ENCODE measurements around the gene GFI1B. TPM values are rescaled to one million over a fixed set of nuclear protein-coding genes. Genes with fewer than 3 reads are reported as not detected.

Gene GFI1B
- total RNA-seq, 4 donors from 2014 or later = not detected

DNA sequence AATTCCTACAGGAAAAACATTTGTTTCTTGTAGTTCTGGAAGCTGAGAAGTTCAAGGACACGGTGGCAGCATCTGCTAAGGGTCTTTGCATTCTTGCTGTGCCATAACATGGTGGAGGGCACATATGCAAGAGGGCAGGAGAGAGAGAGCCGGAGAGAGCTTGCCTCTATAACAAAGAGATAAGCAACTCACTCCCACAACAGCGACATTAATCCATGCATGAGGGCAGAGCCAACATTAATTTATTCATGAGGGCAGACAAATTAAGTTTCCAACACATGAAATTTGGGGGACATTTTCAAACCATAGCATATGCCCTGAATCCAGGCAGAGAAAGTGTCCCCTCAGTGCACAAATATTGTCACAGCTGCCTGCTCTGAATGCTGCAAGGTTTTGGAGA, 47.9 kb downstream of the GFI1B start:
- Histone ChIP-seq H3K27me3 (no peaks in the 10 kb centered on the region), H3K4me1 (peaks cover 0 to 28% (median 15%) of the 10 kb centered on the region in 3 donors), H3K9me3 (no peaks in the 10 kb centered on the region), H3K36me3 (no peaks in the 10 kb centered on the region), H3K4me3 (no peak overlapping the region), H3K27ac (no peak overlapping the region)
- 45 to 59% methylated on average over 3 of the region's 3 CpGs for WGBS, 2 donors (ENCODE audit: low coverage in 1 of 2)
- TF ChIP-seq, protein P1, sequence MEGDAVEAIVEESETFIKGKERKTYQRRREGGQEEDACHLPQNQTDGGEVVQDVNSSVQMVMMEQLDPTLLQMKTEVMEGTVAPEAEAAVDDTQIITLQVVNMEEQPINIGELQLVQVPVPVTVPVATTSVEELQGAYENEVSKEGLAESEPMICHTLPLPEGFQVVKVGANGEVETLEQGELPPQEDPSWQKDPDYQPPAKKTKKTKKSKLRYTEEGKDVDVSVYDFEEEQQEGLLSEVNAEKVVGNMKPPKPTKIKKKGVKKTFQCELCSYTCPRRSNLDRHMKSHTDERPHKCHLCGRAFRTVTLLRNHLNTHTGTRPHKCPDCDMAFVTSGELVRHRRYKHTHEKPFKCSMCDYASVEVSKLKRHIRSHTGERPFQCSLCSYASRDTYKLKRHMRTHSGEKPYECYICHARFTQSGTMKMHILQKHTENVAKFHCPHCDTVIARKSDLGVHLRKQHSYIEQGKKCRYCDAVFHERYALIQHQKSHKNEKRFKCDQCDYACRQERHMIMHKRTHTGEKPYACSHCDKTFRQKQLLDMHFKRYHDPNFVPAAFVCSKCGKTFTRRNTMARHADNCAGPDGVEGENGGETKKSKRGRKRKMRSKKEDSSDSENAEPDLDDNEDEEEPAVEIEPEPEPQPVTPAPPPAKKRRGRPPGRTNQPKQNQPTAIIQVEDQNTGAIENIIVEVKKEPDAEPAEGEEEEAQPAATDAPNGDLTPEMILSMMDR (IDR thresholded peaks at IDR 0.05) = no peak
- TF ChIP-seq EP300 (IDR thresholded peaks at IDR 0.05) (no peak), POLR2A (IDR thresholded peaks at IDR 0.05) (no peak), POLR2AphosphoS5 (IDR thresholded peaks at IDR 0.05) (no peak)
- no peak for ATAC-seq

DNA sequence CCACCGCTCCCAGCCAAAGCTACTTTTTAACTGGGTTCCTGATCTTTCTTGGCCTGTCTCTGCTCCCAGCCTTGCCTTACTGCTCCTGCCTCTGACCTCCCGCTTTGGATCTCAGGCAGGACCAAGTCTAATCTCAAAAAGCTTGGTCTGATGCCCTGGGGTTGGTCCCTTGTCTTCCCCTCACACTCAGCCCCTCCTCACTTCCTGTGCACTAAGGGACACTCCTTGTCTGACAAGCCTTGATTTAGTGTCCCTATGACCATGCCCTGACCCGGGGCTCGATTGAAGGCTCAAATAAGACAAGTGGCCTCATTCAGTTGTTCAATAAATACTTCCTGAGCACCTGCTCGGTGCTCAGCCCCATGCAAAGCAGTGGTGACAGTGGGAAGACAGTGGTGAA, 48.6 kb downstream of the GFI1B start:
- no peak for ATAC-seq
- no peak for TF ChIP-seq EP300 (IDR thresholded peaks at IDR 0.05)
- no peak for TF ChIP-seq POLR2A (IDR thresholded peaks at IDR 0.05)
- TF ChIP-seq, protein P1 (IDR thresholded peaks at IDR 0.05) = no peak
- no peak for TF ChIP-seq POLR2AphosphoS5 (IDR thresholded peaks at IDR 0.05)
- 32 to 80% methylated on average over 1 to 4 of the region's 5 CpGs for WGBS, 2 donors (ENCODE audit: low coverage in 1 of 2)
- Histone ChIP-seq H3K4me3 (no peak overlapping the region), H3K4me1 (peaks cover 0 to 34% (median 21%) of the 10 kb centered on the region in 3 donors), H3K27ac (no peak overlapping the region), H3K36me3 (no peaks in the 10 kb centered on the region), H3K27me3 (no peaks in the 10 kb centered on the region), H3K9me3 (no peaks in the 10 kb centered on the region)

DNA sequence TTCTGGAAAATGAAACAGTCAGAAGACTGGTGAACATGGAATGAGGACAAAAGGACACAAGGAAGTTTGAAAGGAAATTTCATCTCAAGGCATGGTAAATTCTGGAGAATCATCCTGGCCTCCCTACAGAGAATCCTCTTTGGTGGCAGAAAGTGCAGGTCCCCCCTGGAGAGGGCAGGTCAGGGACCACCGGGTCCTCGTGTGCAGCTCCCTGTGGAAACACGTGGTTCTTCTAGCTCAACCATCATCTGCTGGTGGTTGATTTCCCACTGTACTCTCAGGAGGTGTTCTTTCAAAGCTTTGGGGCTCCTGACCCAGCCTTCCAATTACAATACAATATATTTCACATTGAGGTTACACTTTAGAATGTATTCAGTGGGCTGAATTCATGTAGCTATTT, 49.7 kb downstream of the GFI1B start:
- no peak for TF ChIP-seq EP300 (IDR thresholded peaks at IDR 0.05)
- TF ChIP-seq POLR2AphosphoS5 (IDR thresholded peaks at IDR 0.05) = no peak
- TF ChIP-seq POLR2A (IDR thresholded peaks at IDR 0.05) = no peak
- TF ChIP-seq, protein P1 (IDR thresholded peaks at IDR 0.05) = no peak
- Histone ChIP-seq H3K27ac (no peak overlapping the region), H3K4me1 (peaks cover 0 to 39% (median 22%) of the 10 kb centered on the region in 3 donors), H3K36me3 (no peaks in the 10 kb centered on the region), H3K27me3 (no peaks in the 10 kb centered on the region), H3K4me3 (no peak overlapping the region), H3K9me3 (no peaks in the 10 kb centered on the region)
- no peak for ATAC-seq
- 41 to 83% methylated on average over 3 of the region's 3 CpGs for WGBS, 2 donors (ENCODE audit: low coverage in 1 of 2)

DNA sequence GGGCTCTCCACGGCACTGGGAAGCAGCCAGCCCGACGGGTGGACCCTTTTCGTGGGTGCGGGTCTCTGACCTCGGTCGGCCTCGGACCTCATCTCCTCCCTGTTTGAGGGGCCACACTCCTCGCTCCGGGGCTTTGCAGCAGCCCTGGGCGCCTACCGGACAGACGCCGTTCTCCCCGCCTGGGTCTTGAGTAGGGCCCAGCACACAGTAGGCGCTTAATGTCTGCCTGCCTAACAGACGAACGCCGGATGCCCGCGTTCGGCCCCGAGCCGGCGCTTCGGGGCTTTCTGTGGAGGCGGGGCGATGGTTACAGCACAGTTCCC, 51.5 kb downstream of the GFI1B start:
- TF ChIP-seq, protein P1 (IDR thresholded peaks at IDR 0.05) = no peak
- TF ChIP-seq POLR2A (IDR thresholded peaks at IDR 0.05) (no peak), EP300 (IDR thresholded peaks at IDR 0.05) (no peak), POLR2AphosphoS5 (IDR thresholded peaks at IDR 0.05) (no peak)
- peaks cover 0 to 49% (median 22%) of the 10 kb centered on the region in 3 donors for H3K4me1 ChIP-seq

DNA sequence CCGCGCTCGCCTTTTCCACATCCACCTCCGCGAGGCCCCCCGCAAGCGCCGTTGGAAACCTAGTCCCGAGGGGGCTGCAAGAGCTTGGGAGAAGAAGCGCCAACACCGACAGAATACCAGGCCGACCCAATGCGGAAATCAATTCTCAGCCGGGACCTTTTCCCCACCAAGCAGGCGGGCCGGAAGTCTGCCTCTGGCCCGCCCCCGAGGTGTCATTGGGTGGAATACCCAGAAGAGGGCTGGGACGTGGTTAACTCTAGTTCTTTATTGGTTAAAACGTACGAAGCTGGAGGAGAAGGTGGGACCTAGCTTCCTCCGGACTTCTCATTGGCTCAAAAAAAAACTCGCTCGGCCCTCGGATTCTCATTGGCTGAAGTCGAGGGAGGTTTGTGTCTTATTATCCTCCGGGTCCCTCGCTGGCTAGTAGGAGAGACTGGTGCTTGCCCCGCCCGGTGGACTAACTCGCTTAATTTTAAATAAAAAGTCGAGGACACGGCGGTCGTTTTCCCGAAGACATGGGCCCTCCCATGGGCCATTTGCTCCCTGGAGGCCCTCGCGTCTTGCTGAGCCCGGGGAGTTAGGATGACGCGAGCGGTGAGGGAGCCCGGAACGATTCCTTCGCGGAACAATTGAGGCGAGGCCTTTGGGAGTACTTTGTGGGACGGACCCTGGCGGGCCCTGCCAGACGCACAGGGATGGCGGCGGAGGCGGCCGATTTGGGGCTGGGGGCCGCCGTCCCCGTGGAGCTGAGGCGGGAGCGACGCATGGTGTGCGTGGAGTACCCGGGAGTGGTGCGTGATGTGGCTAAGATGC, 52.0 kb downstream of the GFI1B start, which contains the start of gene GTF3C5:
Gene GTF3C5, plus strand, starts transcription at position 681 of the 813 bp plus-strand sequence. Its CDS starts 15 bp downstream, at position 696.
- no peaks in the 10 kb centered on the region for H3K9me3 ChIP-seq
- peak; percentile 99 for ATAC-seq
- H3K4me3 ChIP-seq = peak within 1 kb of the TSS; percentile 89 to 92
- H3K27me3 ChIP-seq = no peaks in the 10 kb centered on the region
- TF ChIP-seq, protein P1 (IDR thresholded peaks at IDR 0.05) = peak in 3 of 4 experiments; percentile 14 to 34 (median 27)
- peak; percentile 78 for TF ChIP-seq POLR2AphosphoS5 (IDR thresholded peaks at IDR 0.05)
- peak; percentile 38 to 65 for TF ChIP-seq POLR2A (IDR thresholded peaks at IDR 0.05)
- no peak for TF ChIP-seq EP300 (IDR thresholded peaks at IDR 0.05)
- H3K27ac ChIP-seq = peak within 1 kb of the TSS; percentile 53 to 93 (median 88)
- peaks cover 0 to 54% (median 22%) of the 10 kb centered on the region in 3 donors for H3K4me1 ChIP-seq
- peaks cover 0 to 6% of the 10 kb centered on the region in 2 donors for H3K36me3 ChIP-seq
- 0% methylated on average over 2 of the region's 63 CpGs; no CpG with 5 or more reads in 1 of the 2 donors for WGBS, 2 donors (ENCODE audit: low coverage in 1 of 2)

More for the DNA sequence above, 51.5 kb downstream of the GFI1B start:
- no peaks in the 10 kb centered on the region for H3K9me3 ChIP-seq
- no CpG with 5 or more reads among the region's 28 CpGs for WGBS, 2 donors (ENCODE audit: low coverage in 1 of 2)
- H3K36me3 ChIP-seq = peaks cover 0 to 6% of the 10 kb centered on the region in 2 donors
- no peaks in the 10 kb centered on the region for H3K27me3 ChIP-seq
- H3K4me3 ChIP-seq = peak overlapping the region; percentile 89 to 92
- H3K27ac ChIP-seq = peak overlapping the region; percentile 53 to 93 (median 88)
- ATAC-seq = peak; percentile 2
